GM23338 (cell line): ENCODE data around the gene TBC1D32. TPM values are rescaled to one million over a fixed set of nuclear protein-coding genes. Genes with fewer than 3 reads are reported as not detected.
A peak's percentile ranks its signal among the peaks of the same experiment; 100 is the strongest.
"Not testable (repeated sequence)": the region's sequence is repeated elsewhere in the genome, so short reads cannot be mapped to it uniquely, and the experiment has no call there.

Experiments
- ATAC-seq: fragments of 200-7000 bp; cut with Tn5 transposase; 3 replicates; pipeline ENCODE4 v1.9.1; 2020
- DNase-seq: peaks from one replicate; pipeline ENCODE4 v3.0.0-alpha.2; 2015; ENCODE audit warnings: low spot score
- H2AFZ ChIP-seq: fragments of 200-600 bp; sonication (generic); 2 replicates; pipeline ENCODE4 v1.8.0; 2016; ENCODE audit warnings: antibody characterized with exemption, mild to moderate bottlenecking, moderate library complexity
- H3F3A ChIP-seq: fragments of 200-600 bp; sonication (generic); replicated peaks from 2 replicates; pipeline ENCODE4 v1.8.0; 2017; ENCODE audit warnings: antibody characterized with exemption, mixed run types, low read depth
- H3K27ac ChIP-seq: fragments of 200-600 bp; sonication (generic); 2 replicates; pipeline ENCODE4 v1.6.1; 2016; ENCODE audit warnings: low read depth
- H3K27me3 ChIP-seq: fragments of 200-600 bp; sonication (generic); 2 replicates; pipeline ENCODE4 v1.8.0; 2016; ENCODE audit warnings: mild to moderate bottlenecking, mixed run types, moderate library complexity; ENCODE audit not compliant: insufficient read depth
- H3K36me3 ChIP-seq: fragments of 200-600 bp; sonication (generic); 2 replicates; pipeline ENCODE4 v1.8.0; 2016; ENCODE audit warnings: mild to moderate bottlenecking; ENCODE audit not compliant: insufficient read depth
- H3K4me1 ChIP-seq: fragments of 200-600 bp; sonication (generic); 2 replicates; pipeline ENCODE4 v1.8.0; 2016; ENCODE audit warnings: mild to moderate bottlenecking, moderate library complexity; ENCODE audit not compliant: insufficient read depth
- H3K4me2 ChIP-seq: fragments of 200-600 bp; sonication (generic); 2 replicates; pipeline ENCODE4 v1.7.1; 2017; ENCODE audit warnings: mixed run types
- H3K4me3 ChIP-seq: fragments of 200-600 bp; sonication (generic); 2 replicates; pipeline ENCODE4 v1.6.1; 2016; ENCODE audit warnings: mixed run types
- H3K79me2 ChIP-seq: fragments of 200-600 bp; sonication (generic); replicated peaks from 2 replicates; pipeline ENCODE4 v1.8.0; 2017; ENCODE audit warnings: mild to moderate bottlenecking; ENCODE audit not compliant: insufficient read depth
- H3K9me2 ChIP-seq: fragments of 200-600 bp; sonication (generic); 2 replicates; pipeline ENCODE4 v1.8.0; 2017; ENCODE audit not compliant: insufficient read depth
- H4K20me1 ChIP-seq: fragments of 200-600 bp; sonication (generic); replicated peaks from 2 replicates; pipeline ENCODE4 v1.8.0; 2017; ENCODE audit warnings: mild to moderate bottlenecking; ENCODE audit not compliant: insufficient read depth
- H3K27ac Mint-ChIP-seq: 2 replicates; pipeline ENCODE4 v1.8.0; 2020; ENCODE audit warnings: inconsistent platforms, mild to moderate bottlenecking, moderate library complexity, mixed read lengths
- H3K27me3 Mint-ChIP-seq: 3 replicates; pipeline ENCODE4 v1.8.0; 2022; ENCODE audit warnings: low read depth, mild to moderate bottlenecking, moderate library complexity, mixed read lengths, inconsistent platforms; ENCODE audit not compliant: insufficient read depth, poor library complexity
- H3K36me3 Mint-ChIP-seq: 3 replicates; pipeline ENCODE4 v1.8.0; 2021; ENCODE audit warnings: low read depth, mild to moderate bottlenecking, inconsistent platforms, moderate library complexity, mixed read lengths
- H3K4me1 Mint-ChIP-seq: 3 replicates; pipeline ENCODE4 v1.8.0; 2020; ENCODE audit warnings: mild to moderate bottlenecking, inconsistent platforms, mixed read lengths
- H3K4me3 Mint-ChIP-seq: 3 replicates; pipeline ENCODE4 v1.8.0; 2021; ENCODE audit warnings: moderate library complexity, mild to moderate bottlenecking, inconsistent platforms, mixed read lengths
- H3K9me3 Mint-ChIP-seq: 3 replicates; pipeline ENCODE4 v1.8.0; 2020; ENCODE audit warnings: moderate library complexity, mild to moderate bottlenecking, inconsistent platforms, mixed read lengths
- CREB1 ChIP-seq: fragments of 250-450 bp; sonication (Bioruptor Pico); IDR thresholded peaks from 2 replicates; pipeline ENCODE4 v1.5.0; 2020; ENCODE audit warnings: low read depth, mild to moderate bottlenecking, moderate library complexity
- CTCF ChIP-seq, 2 experiments: fragments of 200-600 bp in 1 of 2; sonication (generic) in 1 of 2; conservative IDR thresholded peaks; 2 replicates each; pipeline versions ENCODE4 v1.5.1 to v1.6.1; 2016 to 2017; ENCODE audit warnings: antibody characterized with exemption in 2 of 2, low read depth in 2 of 2, mild to moderate bottlenecking in 2 of 2, moderate library complexity in 1 of 2
- EZH2 ChIP-seq: fragments of 200-600 bp; sonication (generic); IDR thresholded peaks from one replicate; pipeline ENCODE4 v1.8.0; 2017; ENCODE audit warnings: antibody characterized with exemption, mild to moderate bottlenecking, low read depth; ENCODE audit not compliant: unreplicated experiment
- EZH2phosphoT487 ChIP-seq: fragments of 200-600 bp; sonication (generic); IDR thresholded peaks from one replicate; pipeline ENCODE4 v1.8.1; 2018; ENCODE audit warnings: antibody characterized with exemption; ENCODE audit not compliant: unreplicated experiment
- POLR2AphosphoS5 ChIP-seq: IDR thresholded peaks from 2 replicates; pipeline ENCODE4 v1.6.1; 2016; ENCODE audit warnings: antibody characterized with exemption, low read depth
- ZNF462 ChIP-seq: fragments of 250-450 bp; sonication (Bioruptor Pico); IDR thresholded peaks from 2 replicates; pipeline ENCODE4 v1.5.0; 2020; ENCODE audit warnings: mild to moderate bottlenecking, moderate library complexity
- polyA plus RNA-seq: library from polyadenylated mRNA; unstranded; fragments of >200 nt; fragmentation: Nextera tagmentation; extraction: Ambion mirVana; gene quantifications from 2 replicates; pipeline ENCODE4 v1.2.1, GENCODE V29; 2016
- total RNA-seq: library from RNA; depleted of rRNA; stranded (reverse); fragments of >200 nt; shearing (Covaris generic); gene quantifications from 2 replicates; pipeline ENCODE4 v1.2.3, GENCODE V29; 2014

The TBC1D32 gene
- total and polyA plus RNA-seq, 2 experiments from 2014 or later: 8.9 to 10.4 TPM

DNA sequence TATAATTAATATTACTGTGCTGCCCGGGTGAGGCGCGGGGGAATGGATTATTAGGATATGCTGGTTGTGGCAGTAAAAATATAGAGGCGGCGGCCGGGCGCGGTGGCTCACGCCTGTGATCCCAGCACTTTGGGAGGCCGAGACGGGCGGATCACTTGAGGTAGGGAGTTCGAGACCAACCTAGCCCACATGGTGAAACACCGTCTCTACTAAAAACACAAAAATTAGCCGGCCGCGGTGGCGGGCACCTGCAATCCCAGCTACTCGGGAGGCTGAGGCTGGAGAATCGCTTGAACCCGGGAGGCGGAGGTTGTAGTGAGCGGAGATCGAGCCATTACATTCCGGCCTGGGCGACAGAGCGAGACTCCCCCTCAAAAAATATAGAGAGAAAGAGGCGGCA, 586 bp downstream of the TBC1D32 start:
- not testable (repeated sequence) for H3K36me3 ChIP-seq, ATAC-seq, H3K9me3 Mint-ChIP-seq, H3K4me1 Mint-ChIP-seq, H3F3A ChIP-seq, H3K79me2 ChIP-seq, H4K20me1 ChIP-seq, DNase-seq, H3K9me2 ChIP-seq, H3K4me1 ChIP-seq, H3K36me3 Mint-ChIP-seq, H3K27ac ChIP-seq, H3K27me3 ChIP-seq, H3K27me3 Mint-ChIP-seq, H3K27ac Mint-ChIP-seq
- H3K4me2 ChIP-seq: peak overlapping the region; percentile 82
- H2AFZ ChIP-seq: peak overlapping the region; percentile 75; the same call in 1 of the 2 replicates
- H3K4me3 Mint-ChIP-seq: peak overlapping the region; percentile 90
- peak overlapping the region; percentile 68 for H3K4me3 ChIP-seq

DNA sequence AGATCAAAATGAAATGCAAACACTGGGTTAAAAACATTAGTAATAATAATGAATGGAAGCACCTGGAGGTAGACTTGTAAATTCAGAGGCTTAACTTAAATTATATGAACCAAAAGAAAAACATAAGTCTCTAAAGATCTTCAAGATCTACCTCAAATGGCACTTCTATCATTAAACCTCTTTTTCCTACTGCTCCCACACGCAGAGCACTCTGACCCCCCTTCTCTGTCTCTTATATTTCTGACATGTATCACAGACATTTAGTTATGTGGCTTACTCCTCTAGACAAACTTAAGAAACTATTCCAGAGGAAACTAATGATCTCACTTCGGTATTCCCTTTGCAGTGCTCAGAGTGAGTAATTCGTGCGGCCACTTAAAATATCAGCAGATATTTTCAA, 1.1 kb downstream of the TBC1D32 start:
- no peaks in the 10 kb centered on the region for H3K9me2 ChIP-seq
- no peaks in the 10 kb centered on the region for H3K27me3 ChIP-seq
- H2AFZ ChIP-seq: no peak overlapping the region
- Mint-ChIP-seq H3K4me3 (peak overlapping the region; percentile 90; the same call in 2 of the 3 replicates), H3K27me3 (peaks cover 6% of the 10 kb centered on the region), H3K36me3 (no peaks in the 10 kb centered on the region), H3K9me3 (no peaks in the 10 kb centered on the region; the same call in 1 of the 3 replicates), H3K27ac (no peak overlapping the region), H3K4me1 (peaks cover 8% of the 10 kb centered on the region; the same call in 2 of the 3 replicates)
- no peak overlapping the region for H3K4me2 ChIP-seq
- DNase-seq: no peak
- H3K27ac ChIP-seq: no peak overlapping the region
- H3F3A ChIP-seq: no peaks in the 10 kb centered on the region
- no peak overlapping the region for H3K4me3 ChIP-seq
- H3K79me2 ChIP-seq: 0 out of 2 replicates have a peak, but pooled peaks cover 4% of the 10 kb centered on the region
- no peaks in the 10 kb centered on the region for H3K36me3 ChIP-seq
- TF ChIP-seq CREB1: no peak
- peaks cover 4% of the 10 kb centered on the region; the same call in 1 of the 2 replicates for H3K4me1 ChIP-seq
- ATAC-seq: no peak
- H4K20me1 ChIP-seq: no peaks in the 10 kb centered on the region; the same call in 1 of the 2 replicates

- Histone ChIP-seq H4K20me1 (no peaks in the 10 kb centered on the region; the same call in 1 of the 2 replicates), H3K27me3 (no peaks in the 10 kb centered on the region), H3K4me3 (no peak overlapping the region), H3K27ac (no peak overlapping the region), H3K9me2 (no peaks in the 10 kb centered on the region), H2AFZ (no peak overlapping the region), H3K79me2 (0 out of 2 replicates have a peak, but pooled peaks cover 4% of the 10 kb centered on the region), H3K4me1 (peaks cover 4% of the 10 kb centered on the region; the same call in 1 of the 2 replicates), H3K4me2 (no peak overlapping the region), H3K36me3 (no peaks in the 10 kb centered on the region), H3F3A (no peaks in the 10 kb centered on the region)
- H3K27ac Mint-ChIP-seq: no peak overlapping the region; the same call in 1 of the 2 replicates
- peaks cover 6% of the 10 kb centered on the region for H3K27me3 Mint-ChIP-seq
- no peak overlapping the region for H3K4me3 Mint-ChIP-seq
- TF ChIP-seq ZNF462 (no peak), EZH2 (no peak), CTCF (conservative IDR thresholded peaks at IDR 0.05; ENCODE audit: low read depth in 2 of 2) (no peak), EZH2phosphoT487 (no peak), POLR2AphosphoS5 (no peak)
- DNase-seq: no peak
- H3K4me1 Mint-ChIP-seq: peaks cover 8% of the 10 kb centered on the region; the same call in 2 of the 3 replicates
- no peaks in the 10 kb centered on the region for H3K36me3 Mint-ChIP-seq
- H3K9me3 Mint-ChIP-seq: no peaks in the 10 kb centered on the region; the same call in 1 of the 3 replicates
- ATAC-seq: no peak
These were observed 3.8 kb downstream of the TBC1D32 start for GRCh38 chr6:121330516-121330915.
